HEK293 (cell line): ENCODE results near the gene SEMA3F.

Experiments used
- CTCF ChIA-PET: fragments of 350-600 bp; formaldehyde crosslinking; extraction: SDS; loops from one replicate; lab custom pipeline; 2021; ENCODE audit warnings: antibody characterized with exemption; lab: Yijun Ruan, JAX
- POLR2A ChIA-PET: fragments of 300-600 bp; formaldehyde crosslinking; extraction: SDS; loops from one replicate; lab custom pipeline; 2020; ENCODE audit warnings: antibody characterized with exemption, inconsistent platforms; lab: Yijun Ruan, JAX
- H3K27ac ChIP-seq: fragments of 200-500 bp; sonication (Bioruptor generic); 2 replicates; pipeline ENCODE4 v1.5.1; 2014; ENCODE audit warnings: low read depth, low read length, control low read depth, inconsistent platforms; ENCODE audit errors: extremely low read depth
- H3K36me3 ChIP-seq, 2 experiments: fragments of 200-500 bp in 1 of 2; sonication (Bioruptor generic) in 1 of 2; 1 replicate in 1 of 2; 2 replicates in 1 of 2; pipeline ENCODE4 v1.5.1; 2014 to 2017; ENCODE audit warnings: inconsistent platforms in 2 of 2, low read length in 2 of 2; ENCODE audit not compliant: control insufficient read depth in 2 of 2, insufficient read depth in 1 of 2
- H3K4me1 ChIP-seq: fragments of 200-500 bp; sonication (Bioruptor generic); 2 replicates; pipeline ENCODE4 v1.5.1; 2014; ENCODE audit warnings: mild to moderate bottlenecking, low read length, inconsistent platforms; ENCODE audit not compliant: control insufficient read depth, insufficient read depth
- H3K4me3 ChIP-seq: 2 replicates; pipeline ENCODE4 v1.5.1; 2011; ENCODE audit warnings: low read depth, mild to moderate bottlenecking, control low read depth, low read length, moderate library complexity
- H3K9me3 ChIP-seq: fragments of 200-500 bp; sonication (Bioruptor generic); 2 replicates; pipeline ENCODE4 v1.5.1; 2014; ENCODE audit warnings: low read depth, low read length, inconsistent platforms; ENCODE audit not compliant: control insufficient read depth, insufficient read depth
- CTCF ChIP-seq: fragments of 450-650 bp; formaldehyde crosslinking; IDR thresholded peaks from 2 replicates; pipeline ENCODE4 v1.5.1; 2016; ENCODE audit warnings: missing biosample characterization, missing genetic modification characterization
- GLI4 ChIP-seq: fragments of 450-650 bp; formaldehyde crosslinking; IDR thresholded peaks from 2 replicates; pipeline ENCODE4 v1.5.1; 2016; ENCODE audit warnings: missing biosample characterization, missing genetic modification characterization
- KLF9 ChIP-seq: fragments of 450-650 bp; formaldehyde crosslinking; IDR thresholded peaks from 2 replicates; pipeline ENCODE4 v1.5.1; 2016; ENCODE audit warnings: missing biosample characterization, missing genetic modification characterization, low read depth
- MZF1 ChIP-seq: fragments of 450-650 bp; formaldehyde crosslinking; IDR thresholded peaks from 2 replicates; pipeline ENCODE4 v1.5.1; 2017; ENCODE audit warnings: missing biosample characterization, missing genetic modification characterization, borderline replicate concordance
- SCRT1 ChIP-seq: fragments of 450-650 bp; formaldehyde crosslinking; IDR thresholded peaks from 2 replicates; pipeline ENCODE4 v1.5.1; 2016; ENCODE audit warnings: missing biosample characterization, missing genetic modification characterization, borderline replicate concordance
- SETDB1 ChIP-seq: IDR thresholded peaks from one replicate; pipeline ENCODE4 v1.6.1; 2017; ENCODE audit warnings: mild to moderate bottlenecking, low read length, moderate library complexity, mixed read lengths; ENCODE audit not compliant: insufficient read length
- ZBTB10 ChIP-seq: fragments of 450-650 bp; formaldehyde crosslinking; IDR thresholded peaks from 2 replicates; pipeline ENCODE4 v1.5.1; 2016; ENCODE audit warnings: missing biosample characterization, missing genetic modification characterization
- ZBTB6 ChIP-seq: fragments of 450-650 bp; formaldehyde crosslinking; IDR thresholded peaks from 2 replicates; pipeline ENCODE4 v1.5.1; 2017; ENCODE audit warnings: missing biosample characterization, missing genetic modification characterization
- ZNF223 ChIP-seq: fragments of 450-650 bp; formaldehyde crosslinking; IDR thresholded peaks from 2 replicates; pipeline ENCODE4 v1.5.1; 2016; ENCODE audit warnings: missing biosample characterization, missing genetic modification characterization
- ZNF23 ChIP-seq: fragments of 450-650 bp; formaldehyde crosslinking; IDR thresholded peaks from 2 replicates; pipeline ENCODE4 v1.5.1; 2016; ENCODE audit warnings: missing biosample characterization, missing genetic modification characterization, borderline replicate concordance
- ZNF335 ChIP-seq: fragments of 450-650 bp; formaldehyde crosslinking; conservative IDR thresholded peaks from 2 replicates; pipeline ENCODE4 v1.5.1; 2016; ENCODE audit warnings: missing biosample characterization, missing genetic modification characterization
- ZNF366 ChIP-seq: fragments of 450-650 bp; formaldehyde crosslinking; conservative IDR thresholded peaks from 2 replicates; pipeline ENCODE4 v1.5.1; 2016; ENCODE audit warnings: missing biosample characterization, missing genetic modification characterization
- ZNF600 ChIP-seq: fragments of 450-650 bp; formaldehyde crosslinking; IDR thresholded peaks from 2 replicates; pipeline ENCODE4 v1.5.1; 2016; ENCODE audit warnings: missing biosample characterization, missing genetic modification characterization
- ZNF645 ChIP-seq: fragments of 450-650 bp; formaldehyde crosslinking; IDR thresholded peaks from 2 replicates; pipeline ENCODE4; 2016; ENCODE audit warnings: missing biosample characterization, missing genetic modification characterization
- ZNF654 ChIP-seq: fragments of 450-650 bp; formaldehyde crosslinking; IDR thresholded peaks from 2 replicates; pipeline ENCODE4 v1.5.1; 2016; ENCODE audit warnings: low read depth, missing biosample characterization, missing genetic modification characterization
- ZNF660 ChIP-seq: fragments of 450-650 bp; IDR thresholded peaks from 2 replicates; pipeline ENCODE4 v1.5.1; 2018; ENCODE audit warnings: missing biosample characterization, mild to moderate bottlenecking, missing genetic modification characterization
- ZNF843 ChIP-seq: fragments of 450-650 bp; formaldehyde crosslinking; IDR thresholded peaks from 2 replicates; pipeline ENCODE4 v1.5.1; 2016; ENCODE audit warnings: missing biosample characterization, missing genetic modification characterization
- ZSCAN5A ChIP-seq: fragments of 450-650 bp; formaldehyde crosslinking; IDR thresholded peaks from 2 replicates; pipeline ENCODE4 v1.5.1; 2016; ENCODE audit warnings: missing biosample characterization, missing genetic modification characterization

The SEMA3F gene

GRCh38 chr3:50111757-50112156, 43.4 kb upstream of the SEMA3F start (continued):
- TF ChIP-seq CTCF (tag by site-specific recombination) = no peak
- TF ChIP-seq SETDB1 = no peak
- TF ChIP-seq ZNF843 (tag by site-specific recombination) = no peak
- no peak for TF ChIP-seq ZSCAN5A (tag by site-specific recombination)
- no peak for TF ChIP-seq ZNF366 (tag by site-specific recombination)
- TF ChIP-seq MZF1 (tag by site-specific recombination) = no peak
- TF ChIP-seq ZNF654 (tag by site-specific recombination) = no peak

- no peaks in the 10 kb centered on the region for H3K4me1 ChIP-seq
- ChIA-PET POLR2A (interaction anchor here (0.5 kb wide), 1 partner anchor 142 kb away, joined by 4 read pairs; no protein-coding TSS in a partner anchor), CTCF (interaction anchor here (0.7 to 1.0 kb wide), 2 partner anchors 10 to 22 kb away, joined by 3 read pairs; no protein-coding TSS in a partner anchor)
These were observed 42.7 kb upstream of the SEMA3F start for GRCh38 chr3:50112462-50112861.

GRCh38 chr3:50117120-50117519, 38.0 kb upstream of the SEMA3F start:
- POLR2A ChIA-PET = no interaction called here
- no peak overlapping the region for H3K4me3 ChIP-seq
- TF ChIP-seq ZBTB10 (tag by site-specific recombination) (no peak), ZBTB6 (tag by site-specific recombination) (no peak), ZNF335 (no peak), ZNF223 (tag by site-specific recombination) (no peak), ZNF600 (tag by site-specific recombination) (0 out of 2 replicates have a peak, but pooled peaks have one; percentile 65), ZNF645 (tag by site-specific recombination) (no peak), GLI4 (no peak)
- TF ChIP-seq, all 188 proteins: peak for 1
- CTCF ChIA-PET = interaction anchor here (0.9 to 1.2 kb wide), 2 partner anchors 72 to 75 kb away, joined by 4 read pairs; no protein-coding TSS in a partner anchor
- H3K9me3 ChIP-seq = no peaks in the 10 kb centered on the region
- H3K4me1 ChIP-seq = no peaks in the 10 kb centered on the region
- no peak overlapping the region for H3K27ac ChIP-seq
- H3K36me3 ChIP-seq = peaks cover 23 to 96% of the 10 kb centered on the region in 2 experiments; a peak in 2 of 3 replicates

More at GRCh38 chr3:50112462-50112861, 42.7 kb upstream of the SEMA3F start:
- TF ChIP-seq ZNF23 (tag by site-specific recombination) = no peak
- no peak for TF ChIP-seq ZNF660 (tag by site-specific recombination)
- TF ChIP-seq SCRT1 (tag by site-specific recombination) = no peak
- TF ChIP-seq KLF9 = peak; percentile 30; the same call in 1 of the 2 replicates
- Histone ChIP-seq H3K9me3 (no peaks in the 10 kb centered on the region), H3K27ac (no peak overlapping the region), H3K36me3 (peaks cover 59 to 98% of the 10 kb centered on the region in 2 experiments), H3K4me3 (no peak overlapping the region)
